Left lobe of liver (tissue), 2 donors: ENCODE results near the gene PLSCR2. TPM values are rescaled to one million over a fixed set of nuclear protein-coding genes. Genes with fewer than 3 reads are reported as not detected.
"Not testable (repeated sequence)": the region's sequence is repeated elsewhere in the genome, so short reads cannot be mapped to it uniquely, and the experiment has no call there.

Source experiments
- ATAC-seq: fragments of 200-7000 bp; cut with Tn5 transposase; one replicate; pipeline ENCODE4 v1.9.1; 2020; ENCODE audit warnings: mild to moderate bottlenecking, moderate library complexity
- DNase-seq: peaks from one replicate; pipeline ENCODE4 v3.0.0-alpha.2; 2020; ENCODE audit warnings: low spot score
- total RNA-seq: library from RNA; stranded (reverse); gene quantifications from one replicate; pipeline ENCODE4 v1.2.1, GENCODE V29; 2021
- donor health status: DM: no; HTN: no; CAD: no; lungs with moderate emphysema.
- donor health status: DM: no; HTN: yes; CAD: no.

PLSCR2 gene, protein sequence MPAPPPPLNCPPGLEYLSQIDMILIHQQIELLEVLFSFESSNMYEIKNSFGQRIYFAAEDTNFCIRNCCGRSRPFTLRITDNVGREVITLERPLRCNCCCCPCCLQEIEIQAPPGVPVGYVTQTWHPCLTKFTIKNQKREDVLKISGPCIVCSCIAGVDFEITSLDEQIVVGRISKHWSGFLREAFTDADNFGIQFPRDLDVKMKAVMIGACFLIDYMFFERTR
- not detected for total RNA-seq

- peak; percentile 77 for DNase-seq
- peak; percentile 98 for ATAC-seq
These were observed at the start of gene PLSCR2 for GRCh38 chr3:146469150-146470017. Gene PLSCR2 (minus strand): TSS chr3:146469561. CDS start chr3:146459904, 9,657 bp downstream.

DNA sequence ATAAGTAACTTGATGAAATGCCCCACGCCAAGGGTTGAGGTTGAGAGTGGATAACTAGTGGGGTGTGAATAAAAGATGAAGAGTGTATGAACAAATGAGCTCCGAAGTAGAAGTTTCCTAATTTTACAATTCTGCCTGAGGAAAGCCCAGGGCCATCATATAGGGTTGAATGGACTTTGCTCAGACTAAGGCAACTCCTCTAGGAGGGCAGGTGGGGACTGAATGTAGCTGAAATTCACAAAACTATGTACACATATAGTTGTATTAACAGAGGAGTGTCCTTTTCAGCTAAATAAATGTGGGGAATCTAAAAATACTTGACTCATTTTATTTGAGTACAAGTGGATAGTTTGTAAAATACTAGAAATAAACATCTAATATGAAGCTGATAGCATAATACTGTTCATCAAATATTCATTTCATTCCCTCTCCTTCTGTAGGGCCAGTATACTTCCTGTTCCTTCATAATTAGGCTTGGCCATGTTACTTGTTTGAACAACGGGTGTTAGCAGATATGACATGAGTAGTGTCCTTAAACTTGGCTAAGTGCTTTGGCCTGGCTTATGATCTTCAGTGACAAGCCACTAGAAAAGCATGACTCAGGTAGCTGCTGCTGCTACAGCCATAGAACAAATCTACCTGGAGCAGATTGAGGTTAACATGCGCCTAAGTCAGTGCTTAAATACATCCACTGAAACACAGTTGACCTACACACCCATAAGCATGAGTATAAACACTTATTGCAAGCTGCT is 48.5 kb upstream of the PLSCR2 start:
- DNase-seq (no peak), ATAC-seq (peak; percentile 93)

DNA sequence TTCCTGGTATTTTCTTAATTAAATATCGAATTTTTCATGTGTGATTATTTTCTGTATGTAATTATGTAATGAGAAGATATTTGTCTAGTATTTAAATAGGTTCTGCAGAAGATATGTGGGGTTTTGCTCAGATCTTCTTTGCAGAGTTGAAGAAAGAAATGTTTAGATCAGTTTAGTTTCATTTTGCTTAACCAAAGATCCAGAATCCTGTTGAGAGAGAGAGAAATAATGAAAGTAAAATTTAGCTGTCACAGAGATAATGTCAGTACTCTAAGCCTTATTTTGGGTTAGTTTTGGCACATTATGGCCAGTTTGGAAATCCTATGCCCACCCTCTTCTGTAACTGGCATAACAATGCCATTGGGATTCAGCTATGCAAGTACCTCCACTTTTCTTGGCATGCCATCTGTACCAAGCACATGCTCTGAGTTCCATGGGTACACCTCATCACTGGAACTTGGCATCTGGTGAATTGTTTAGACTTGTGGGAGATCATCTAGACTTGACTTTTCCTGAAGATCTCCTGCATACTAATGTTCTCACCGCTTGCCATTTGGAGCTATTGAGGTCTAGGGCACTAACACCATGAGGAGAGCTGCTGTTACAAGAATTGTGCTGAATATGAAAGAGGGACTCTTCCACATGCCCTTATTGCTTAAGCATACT is 44.2 kb upstream of the PLSCR2 start:
- ATAC-seq (no peak), DNase-seq (no peak)

DNA sequence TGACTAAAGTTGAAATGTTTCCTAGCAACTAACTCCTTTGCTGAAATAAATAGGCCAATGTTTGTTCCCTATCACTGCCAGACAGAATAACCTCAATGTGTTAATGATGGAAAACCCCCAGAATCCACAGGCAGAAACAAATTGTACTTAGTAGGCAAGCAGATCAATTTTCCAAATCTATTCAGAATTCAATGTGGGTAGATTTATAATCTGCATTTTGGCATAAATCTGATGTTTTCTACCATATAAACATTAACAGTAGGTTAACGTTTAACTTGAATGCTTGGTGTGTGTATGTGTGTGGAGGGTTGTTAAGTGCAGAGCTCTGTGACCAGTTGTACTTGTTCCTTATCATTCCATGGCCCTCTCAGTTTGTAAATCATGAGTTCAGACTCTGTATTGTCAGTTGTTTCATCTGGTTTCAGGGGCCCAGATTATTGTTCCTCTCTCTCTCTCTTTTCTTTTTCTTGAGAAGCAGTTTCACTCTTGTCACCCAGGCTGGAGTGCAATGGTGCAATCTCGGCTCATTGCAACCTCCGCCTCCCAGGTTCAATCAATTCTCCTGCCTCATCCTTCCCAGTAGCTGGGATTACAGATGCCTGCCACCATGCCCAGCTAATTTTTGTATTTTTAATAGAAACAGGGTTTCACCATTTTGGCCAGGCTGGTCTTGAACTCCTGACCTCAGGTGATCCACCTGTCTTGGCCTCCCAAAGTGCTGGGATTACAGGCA is 42.2 kb upstream of the PLSCR2 start:
- ATAC-seq (peak; percentile 90), DNase-seq (peak; percentile 61)

GRCh38 chr3:146507331-146508120 is 38.2 kb upstream of the PLSCR2 start:
- no peak for DNase-seq

GRCh38 chr3:146505516-146505915 is 36.2 kb upstream of the PLSCR2 start:
- ATAC-seq (no peak), DNase-seq (no peak)

More at GRCh38 chr3:146507331-146508120, 38.2 kb upstream of the PLSCR2 start:
- ATAC-seq = no peak

DNA sequence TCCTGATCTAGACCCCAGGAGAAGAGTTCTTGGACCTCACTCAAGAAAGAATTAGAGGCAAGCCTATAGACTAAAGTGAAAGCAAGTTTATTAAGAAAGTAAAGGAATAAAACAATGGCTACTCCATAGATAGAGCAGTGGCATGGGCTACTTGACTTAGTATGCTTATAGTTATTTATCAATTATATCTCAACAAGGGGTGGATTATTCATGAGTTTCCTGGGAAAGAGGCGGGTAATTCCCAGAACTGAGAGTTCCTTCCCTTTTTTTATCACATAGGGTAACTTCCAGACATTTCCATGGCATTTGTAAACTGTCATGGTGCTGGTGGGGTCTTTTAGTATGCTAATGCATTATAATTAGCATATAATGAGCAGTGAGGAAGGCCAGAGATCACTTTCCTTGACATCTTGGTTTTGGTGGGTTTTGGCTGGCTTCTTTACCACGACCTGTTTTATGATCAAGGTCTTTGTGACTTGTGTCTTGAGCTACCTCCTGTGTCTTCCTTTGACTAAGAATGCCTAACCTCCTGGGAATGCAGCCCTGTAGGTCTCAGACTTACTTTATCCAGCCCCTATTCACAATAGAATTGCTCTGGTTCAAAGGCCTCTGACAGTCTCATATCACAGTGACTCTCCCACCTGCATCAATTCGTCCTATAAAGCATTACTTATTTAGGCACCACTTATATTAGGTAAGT is 35.3 kb upstream of the PLSCR2 start:
- ATAC-seq (no peak), DNase-seq (no peak)

DNA sequence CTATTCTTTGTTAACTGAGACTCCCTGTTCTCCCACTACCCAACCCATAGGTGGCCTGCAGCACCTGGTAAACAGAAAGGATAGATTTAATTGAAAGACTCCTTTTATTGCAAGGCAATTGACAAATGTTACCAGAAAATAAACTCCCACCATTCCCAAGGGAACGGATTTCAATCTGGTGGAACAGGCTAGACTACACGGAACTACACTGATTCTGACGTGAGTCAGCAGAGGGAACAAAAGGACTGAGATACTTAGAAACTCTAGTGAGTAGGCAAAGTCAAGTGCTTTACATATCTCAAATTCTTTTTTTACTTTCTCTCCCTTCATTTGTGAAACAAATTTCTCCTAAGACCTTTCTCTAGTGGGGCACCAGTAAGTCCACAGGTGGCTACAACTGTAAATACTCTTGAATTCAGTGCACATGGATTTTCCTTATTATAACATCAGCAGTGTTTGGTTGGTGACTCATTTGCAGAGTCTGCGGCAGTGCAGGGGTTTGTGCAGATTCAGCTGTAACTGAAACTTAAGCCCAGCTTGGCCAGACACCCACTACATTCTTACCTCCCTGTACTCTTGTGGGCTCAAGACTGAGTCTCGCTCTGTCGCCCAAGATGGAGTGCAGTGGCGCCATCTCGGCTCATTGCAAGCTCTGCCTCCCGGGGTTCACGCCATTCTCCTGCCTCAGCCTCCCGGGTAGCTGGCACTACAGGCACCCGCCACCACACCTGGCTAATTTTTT is 34.3 kb upstream of the PLSCR2 start:
- DNase-seq = no peak
- ATAC-seq = peak; percentile 51

GRCh38 chr3:146502887-146503460 is 33.6 kb upstream of the PLSCR2 start:
- DNase-seq (no peak), ATAC-seq (no peak)

- ATAC-seq = no peak
- DNase-seq = no peak
These were observed 32.4 kb upstream of the PLSCR2 start for GRCh38 chr3:146501752-146502151.

DNA sequence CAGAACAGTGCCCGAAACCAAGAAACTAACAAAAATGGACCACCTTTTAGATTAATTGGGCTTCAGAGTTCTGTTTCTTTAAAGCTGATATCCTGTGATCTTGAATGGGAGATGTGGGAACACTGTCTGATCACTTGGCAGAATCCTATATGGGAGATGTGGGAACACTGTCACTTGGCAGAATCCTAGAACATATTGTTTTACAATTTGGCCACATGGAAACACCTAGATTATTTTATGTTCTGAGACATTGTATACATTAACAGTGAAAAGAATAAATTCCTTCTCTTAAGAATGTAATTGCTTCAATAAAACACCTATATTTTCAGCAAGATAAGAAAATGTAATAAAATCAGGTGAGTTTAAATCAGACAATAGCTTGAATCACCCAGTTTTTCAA is 30.3 kb upstream of the PLSCR2 start:
- ATAC-seq (no peak), DNase-seq (no peak)

- DNase-seq (no peak), ATAC-seq (no peak)
These were observed 28.8 kb upstream of the PLSCR2 start for GRCh38 chr3:146498002-146498736.

DNA sequence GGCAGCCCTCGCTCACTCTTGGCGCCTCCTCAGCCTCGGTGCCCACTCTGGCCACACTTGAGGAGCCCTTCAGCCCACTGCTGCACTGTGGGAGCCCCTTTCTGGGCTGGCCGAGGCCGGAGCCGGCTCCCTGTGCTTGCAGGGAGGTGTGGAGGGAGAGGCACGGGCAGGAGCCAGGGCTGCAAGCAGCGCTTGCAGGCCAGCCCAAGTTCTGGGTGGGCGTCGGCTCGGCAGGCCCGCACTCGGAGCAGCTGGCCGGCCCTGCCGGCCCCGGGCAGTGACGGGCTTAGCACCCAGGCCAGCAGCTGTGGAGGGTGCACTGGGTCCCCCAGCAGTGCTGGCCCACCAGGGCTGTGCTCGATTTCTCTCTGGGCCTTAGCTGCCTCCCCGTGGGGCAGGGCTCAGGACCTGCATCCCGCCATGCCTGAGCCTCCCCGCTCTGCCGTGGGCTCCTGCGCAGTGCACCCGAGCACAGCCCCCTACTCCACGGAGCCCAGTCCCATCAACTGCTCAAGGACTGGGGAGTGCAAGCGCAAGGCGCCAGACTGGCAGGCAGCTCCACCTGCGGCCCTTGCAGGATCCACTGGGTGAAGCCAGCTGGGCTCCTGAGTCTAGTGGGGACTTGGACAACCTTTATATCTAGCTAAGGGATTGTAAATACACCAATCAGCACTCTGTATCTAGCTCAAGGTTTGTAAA is 27.9 kb upstream of the PLSCR2 start:
- not testable (repeated sequence) for DNase-seq, ATAC-seq

DNA sequence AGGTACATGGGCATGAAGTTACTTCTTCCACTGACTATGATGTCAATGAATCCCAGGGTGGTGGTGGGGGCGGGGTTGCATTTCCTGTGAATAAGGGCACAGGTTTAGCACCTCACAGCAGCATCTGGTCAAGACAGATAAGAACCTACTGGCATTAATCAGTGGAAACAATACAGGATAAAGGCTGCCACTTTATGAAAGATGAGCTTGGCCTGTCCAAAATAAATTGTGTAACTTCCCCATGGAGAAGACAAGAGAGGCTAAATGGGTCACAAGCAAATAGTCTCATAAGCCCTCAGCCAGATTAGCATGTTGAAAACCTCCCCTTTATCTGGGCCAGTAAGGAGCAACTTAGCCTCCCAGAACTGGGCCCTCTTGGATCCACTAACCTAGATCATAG is 27.4 kb upstream of the PLSCR2 start:
- DNase-seq (no peak), ATAC-seq (no peak)

DNA sequence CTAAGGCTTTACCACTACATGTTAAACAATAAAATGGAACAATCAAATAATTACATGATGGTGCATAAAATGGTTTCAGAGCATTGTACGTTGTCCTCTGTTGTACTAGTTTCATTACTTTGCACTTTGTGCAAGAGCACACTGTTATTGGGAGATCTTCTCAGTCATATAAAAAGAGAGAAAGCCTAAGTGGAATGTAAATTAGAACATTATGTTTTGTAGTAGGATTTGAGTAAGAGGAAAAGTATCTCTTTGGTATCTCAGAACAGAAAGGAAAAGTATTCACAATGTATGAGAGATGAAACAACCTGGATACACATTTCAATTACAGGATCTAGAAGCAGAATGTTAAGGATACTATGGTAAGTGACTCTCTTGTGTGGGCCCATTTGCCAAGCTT is 26.9 kb upstream of the PLSCR2 start:
- ATAC-seq = no peak
- DNase-seq = no peak

GRCh38 chr3:146493761-146494160 is 24.4 kb upstream of the PLSCR2 start:
- no peak for DNase-seq
- ATAC-seq = no peak
